GM13976 (cell line): ENCODE measurements around the gene BET1.

Experiments used
- DNase-seq: peaks from one replicate; pipeline ENCODE4 v3.0.0; 2012; ENCODE audit warnings: low spot score
- CTCF ChIP-seq: IDR thresholded peaks from 2 replicates; pipeline ENCODE4 v1.5.1; 2012; ENCODE audit warnings: borderline replicate concordance, mild to moderate bottlenecking; ENCODE audit not compliant: insufficient read depth; ENCODE audit errors: extremely low read depth, missing control alignments, control extremely low read depth
- in situ Hi-C: fragments of 300-500 bp; cut with MboI; formaldehyde crosslinking; loops from one replicate; pipeline ENCODE4 v1.12.0; 2022; ENCODE audit warnings: low sequenced_read_pairs, mixed read lengths, inconsistent platforms; ENCODE audit not compliant: unreplicated experiment

BET1 gene

GRCh38 chr7:94001396-94001795 is 2.8 kb downstream of the BET1 start:
- no peak for DNase-seq
- TF ChIP-seq CTCF: no peak
- in situ Hi-C loops: no loop called here

GRCh38 chr7:93997868-93998267 is 6.3 kb downstream of the BET1 start:
- no peak for TF ChIP-seq CTCF
- DNase-seq: no peak
- in situ Hi-C loops: no loop called here

- no peak for DNase-seq
- no peak for TF ChIP-seq CTCF
- in situ Hi-C loops: no loop called here
Observed at GRCh38 chr7:93992421-93993110, 11.6 kb downstream of the BET1 start.

GRCh38 chr7:93987297-93987696 is 16.9 kb downstream of the BET1 start:
- no peak for DNase-seq
- no peak for TF ChIP-seq CTCF
- in situ Hi-C loops: no loop called here

GRCh38 chr7:93985101-93985500 is 19.1 kb downstream of the BET1 start:
- in situ Hi-C loops: no loop called here
- no peak for TF ChIP-seq CTCF

GRCh38 chr7:93984024-93984423 is 20.1 kb downstream of the BET1 start:
- DNase-seq: no peak
- TF ChIP-seq CTCF: no peak
- in situ Hi-C loops: no loop called here

More at GRCh38 chr7:93985101-93985500, 19.1 kb downstream of the BET1 start:
- DNase-seq: no peak

- in situ Hi-C loops: no loop called here
- no peak for TF ChIP-seq CTCF
- no peak for DNase-seq
Observed at GRCh38 chr7:93981480-93981874, 22.7 kb downstream of the BET1 start.
